Measurements from ENCODE around the gene CCNL1. TPM values are rescaled to one million over a fixed set of nuclear protein-coding genes. Genes with fewer than 3 reads are reported as not detected.

CCNL1 gene

GRCh38 chr3:157099326-157100095 lies 60.4 kb downstream of the CCNL1 start:
- Histone ChIP-seq H3K36me3 (ENCODE audit: insufficient read depth, low read length) (no peaks in the 10 kb centered on the region), H3K4me3 (ENCODE audit: low read length) (no peak overlapping the region), H3K9ac (ENCODE audit: low read depth, low read length) (no peak overlapping the region), H3K4me2 (ENCODE audit: low read length) (no peak overlapping the region), H3K9me3 (replicated peaks; ENCODE audit: low read length) (no peaks in the 10 kb centered on the region), H3K27me3 (ENCODE audit: control insufficient read depth, insufficient read depth, low read length) (no peaks in the 10 kb centered on the region), H3K4me1 (ENCODE audit: control insufficient read depth, insufficient read depth, low read length) (peaks cover 42% of the 10 kb centered on the region)

- Histone ChIP-seq H3K4me1 (ENCODE audit: control insufficient read depth, insufficient read depth, low read length) (peaks cover 38% of the 10 kb centered on the region), H3K9me3 (replicated peaks; ENCODE audit: low read length) (no peaks in the 10 kb centered on the region), H3K27me3 (ENCODE audit: control insufficient read depth, insufficient read depth, low read length) (no peaks in the 10 kb centered on the region), H3K36me3 (ENCODE audit: insufficient read depth, low read length) (no peaks in the 10 kb centered on the region), H3K9ac (ENCODE audit: low read depth, low read length) (no peak overlapping the region), H3K4me2 (ENCODE audit: low read length) (peak overlapping the region; percentile 49), H3K4me3 (ENCODE audit: low read length) (no peak overlapping the region)
Measured at GRCh38 chr3:157098823-157099185, 61.1 kb downstream of the CCNL1 start.

GRCh38 chr3:157098121-157098822 lies 61.7 kb downstream of the CCNL1 start:
- Histone ChIP-seq H3K4me3 (ENCODE audit: low read length) (no peak overlapping the region), H3K9ac (ENCODE audit: low read depth, low read length) (peak overlapping the region; percentile 14), H3K4me2 (ENCODE audit: low read length) (peak overlapping the region; percentile 49), H3K4me1 (ENCODE audit: control insufficient read depth, insufficient read depth, low read length) (peaks cover 34% of the 10 kb centered on the region), H3K36me3 (ENCODE audit: insufficient read depth, low read length) (no peaks in the 10 kb centered on the region), H3K27me3 (ENCODE audit: control insufficient read depth, insufficient read depth, low read length) (no peaks in the 10 kb centered on the region), H3K9me3 (replicated peaks; ENCODE audit: low read length) (no peaks in the 10 kb centered on the region)

Small RNA genes within 50 kb of the gene (small RNA-seq; reads per million reads assigned to genes)
- gene RF00019 (not detected), gene RNA5SP146 (not detected)

Measured in skeletal muscle satellite cell (primary cell).